ENCODE results near the gene U2AF2.

- no peak for TF ChIP-seq CTCF (IDR thresholded peaks at IDR 0.05; ENCODE audit: low read length)
- TF ChIP-seq EZH2 (optimal IDR thresholded peaks at IDR 0.05; ENCODE audit: low read depth, low read length): no peak
- no peak for TF ChIP-seq EZH2phosphoT487 (IDR thresholded peaks at IDR 0.05; ENCODE audit: low read length)
Observed at GRCh38 chr19:55696301-55697068, 41.6 kb downstream of the U2AF2 start.

Measured in MM.1S (cell line).